NCI-H526 (cell line): ENCODE measurements around the gene CYP2C18.
"Not testable (repeated sequence)": the region's sequence is repeated elsewhere in the genome, so short reads cannot be mapped to it uniquely, and the experiment has no call there.

Source experiments
- DNase-seq, 2 experiments: peaks; one replicate each; lab custom pipeline; 2025; lab: John Stamatoyannopoulos, UW

Gene CYP2C18

DNA sequence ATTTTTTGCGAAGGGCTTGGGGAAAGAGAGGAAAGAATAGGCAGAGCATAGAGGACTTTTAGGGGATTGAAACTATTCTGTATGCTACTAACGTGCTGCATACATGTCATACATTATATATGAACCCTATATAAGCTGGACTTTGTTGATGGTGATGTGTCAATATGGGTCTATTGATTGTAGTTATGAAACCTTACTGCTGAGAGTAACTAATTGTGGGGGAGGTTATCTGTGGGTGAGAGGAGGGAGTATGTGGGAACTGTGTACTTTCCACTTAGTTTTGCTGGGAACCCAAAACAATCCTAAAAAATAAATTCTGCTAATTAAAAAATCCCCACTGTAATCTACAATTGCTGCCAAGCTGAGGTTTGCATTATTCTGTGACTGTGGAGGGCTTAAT lies 63.6 kb downstream of the CYP2C18 start:
- DNase-seq: no peak

DNA sequence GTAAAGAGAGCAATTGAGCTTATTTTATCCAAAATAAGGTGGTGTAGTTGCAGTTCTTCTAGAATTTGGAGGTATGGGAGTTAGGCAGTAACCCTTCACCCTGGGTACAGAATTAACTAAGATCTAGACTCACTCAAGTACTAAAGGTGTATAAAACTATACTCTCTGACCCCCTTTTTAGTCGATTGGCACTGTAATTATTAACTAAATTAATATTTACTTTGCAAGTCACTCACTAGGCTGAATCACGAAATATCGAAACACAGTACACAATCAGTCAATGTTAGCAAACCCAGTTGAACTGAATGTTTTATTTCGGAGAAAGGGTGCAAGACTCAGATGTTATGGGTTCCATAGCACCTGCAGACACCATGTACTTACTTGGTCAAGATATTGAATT lies 64.3 kb downstream of the CYP2C18 start:
- no peak for DNase-seq

DNA sequence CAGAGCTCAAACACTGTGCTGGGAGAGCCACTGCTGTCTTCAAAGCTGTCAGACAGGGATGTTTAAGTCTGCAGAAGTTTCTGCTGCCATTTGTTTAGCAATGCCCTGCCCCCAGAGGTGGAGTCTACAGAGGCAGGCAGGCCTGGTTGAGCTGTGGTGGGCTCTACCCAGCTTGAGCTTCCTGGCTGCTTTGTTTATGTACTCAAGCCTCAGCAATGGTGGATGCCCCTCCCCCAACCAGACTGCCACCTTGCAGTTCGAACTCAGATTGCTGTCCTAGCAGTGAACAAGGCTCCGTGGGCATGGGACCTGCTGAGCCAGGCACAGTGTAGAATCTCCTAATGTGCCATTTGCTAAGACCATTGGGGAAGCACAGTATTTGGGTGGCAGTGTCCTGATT lies 74.4 kb downstream of the CYP2C18 start:
- DNase-seq: no peak

DNA sequence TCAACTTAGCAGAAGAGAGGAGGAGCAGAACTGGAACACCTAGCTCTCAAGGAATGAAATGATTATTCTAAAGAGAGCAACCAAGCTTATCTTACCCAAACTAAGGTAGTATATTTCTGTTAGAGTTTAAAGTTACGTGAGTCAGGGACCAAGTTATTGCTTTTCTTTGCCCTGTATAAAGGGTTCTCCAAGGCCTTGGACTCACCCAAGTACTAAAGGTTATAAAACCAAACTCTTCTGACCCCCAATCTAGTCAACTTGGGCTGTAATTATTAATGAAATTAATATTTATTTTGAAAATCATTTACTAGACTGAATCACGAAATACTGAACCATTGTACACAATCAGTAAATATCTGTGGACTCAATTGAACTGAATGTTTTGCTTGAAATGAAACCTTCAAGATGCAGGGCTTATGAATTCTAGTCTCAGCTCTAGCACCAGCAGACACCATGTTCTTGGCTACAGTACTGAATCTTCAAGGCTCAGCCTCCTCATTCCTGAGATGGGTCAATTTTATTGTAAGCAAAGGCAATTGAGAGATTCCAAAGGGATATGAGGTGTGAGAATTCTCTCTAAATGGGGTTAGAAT lies 77.2 kb downstream of the CYP2C18 start:
- DNase-seq: no peak

DNA sequence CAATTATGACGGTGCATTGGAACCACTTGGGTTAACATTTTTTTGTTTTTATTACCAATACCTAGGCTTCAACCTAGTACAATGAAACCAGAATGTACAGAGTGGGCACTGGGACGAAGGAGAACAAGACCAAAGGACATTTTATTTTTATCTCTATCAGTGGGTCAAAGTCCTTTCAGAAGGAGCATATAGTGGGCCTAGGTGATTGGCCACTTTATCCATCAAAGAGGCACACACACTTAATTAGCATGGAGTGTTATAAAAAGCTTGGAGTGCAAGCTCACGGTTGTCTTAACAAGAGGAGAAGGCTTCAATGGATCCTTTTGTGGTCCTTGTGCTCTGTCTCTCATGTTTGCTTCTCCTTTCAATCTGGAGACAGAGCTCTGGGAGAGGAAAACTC lies 78.9 kb downstream of the CYP2C18 start, which contains the start of gene CYP2C19:
CYP2C19 (plus strand) TSS at position 289 of the 400 bp plus-strand sequence; CDS start at position 314, 25 bp downstream.
- no peak for DNase-seq

DNA sequence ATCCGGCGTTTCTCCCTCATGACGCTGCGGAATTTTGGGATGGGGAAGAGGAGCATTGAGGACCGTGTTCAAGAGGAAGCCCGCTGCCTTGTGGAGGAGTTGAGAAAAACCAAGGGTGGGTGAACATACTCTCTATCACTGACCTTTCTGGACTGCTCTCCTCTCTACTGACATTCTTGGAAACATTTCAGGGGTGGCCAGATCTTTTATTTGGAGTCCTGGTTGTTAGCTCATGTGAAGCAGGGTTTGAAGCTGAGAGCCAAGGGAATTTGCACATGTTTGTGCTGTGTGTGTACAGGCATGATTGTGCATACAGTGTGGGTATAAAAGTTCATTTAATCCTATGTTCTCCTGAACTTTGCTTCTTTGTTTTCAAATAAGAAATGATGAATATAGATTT lies 91.9 kb downstream of the CYP2C18 start:
- DNase-seq: not testable (repeated sequence)

DNA sequence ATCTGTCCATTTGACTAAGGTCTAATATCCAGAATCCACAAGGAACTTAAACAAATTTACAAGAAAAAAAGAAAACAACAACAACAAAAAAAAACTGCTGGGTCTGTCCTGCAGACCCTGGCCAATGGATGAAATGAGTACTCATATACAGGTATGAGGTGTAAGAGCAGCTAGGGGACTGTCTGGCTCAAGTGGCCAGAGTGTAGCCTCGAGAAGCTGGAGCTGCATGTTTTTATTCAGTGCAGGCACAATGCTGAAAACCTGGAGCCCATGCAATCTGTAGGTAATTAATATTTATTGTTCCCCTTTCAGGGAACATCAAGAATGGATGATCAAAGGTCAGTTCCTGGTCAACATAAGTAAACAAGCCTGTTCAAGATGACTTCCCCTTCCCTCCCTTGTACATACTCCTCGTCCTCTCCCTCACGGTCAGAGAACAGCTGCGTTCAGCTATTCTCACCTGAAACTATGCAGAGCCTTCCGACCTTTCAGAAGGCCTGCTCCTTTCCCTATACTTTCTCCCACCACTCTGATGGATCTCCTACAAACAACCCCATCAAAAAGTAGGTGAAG lies 94.4 kb downstream of the CYP2C18 start:
- no peak for DNase-seq

DNA sequence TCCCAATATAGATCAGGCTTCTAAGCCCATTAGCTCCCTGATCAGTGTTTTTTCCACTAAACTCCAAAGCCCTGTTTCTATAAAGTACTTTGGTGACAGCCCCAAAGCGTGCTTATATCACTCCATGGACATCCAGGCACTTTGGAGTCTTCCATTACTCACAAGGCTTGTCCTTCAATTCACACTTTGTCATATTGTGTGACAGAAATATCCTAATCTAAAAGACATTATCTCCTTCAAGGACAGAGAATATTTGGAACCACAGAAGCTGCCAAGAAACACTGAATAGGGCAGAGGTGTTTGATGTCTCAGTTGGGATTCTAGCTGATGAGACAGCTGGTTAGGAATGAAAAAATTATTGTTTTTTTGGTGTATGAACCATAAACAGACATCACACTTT lies 97.3 kb downstream of the CYP2C18 start:
- DNase-seq: no peak

DNA sequence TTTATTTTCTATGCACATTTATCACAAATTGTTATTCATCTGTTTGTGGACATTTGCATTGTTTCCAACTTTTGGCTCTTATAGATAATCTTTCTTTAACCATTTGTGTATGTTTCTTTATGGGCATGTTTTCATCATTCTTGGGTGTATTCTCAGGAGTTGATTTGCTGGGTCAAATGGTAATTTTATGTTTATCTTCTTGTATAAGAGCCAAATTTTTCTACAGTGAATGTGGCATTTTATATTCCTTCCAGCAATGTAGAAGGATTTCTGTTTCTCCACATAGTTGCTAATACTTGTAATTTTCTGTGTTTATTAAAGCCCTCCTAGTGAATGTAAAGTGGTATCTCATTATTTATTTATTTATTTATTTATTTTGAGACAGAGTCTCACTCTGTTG lies 100.7 kb downstream of the CYP2C18 start:
- DNase-seq: no peak

DNA sequence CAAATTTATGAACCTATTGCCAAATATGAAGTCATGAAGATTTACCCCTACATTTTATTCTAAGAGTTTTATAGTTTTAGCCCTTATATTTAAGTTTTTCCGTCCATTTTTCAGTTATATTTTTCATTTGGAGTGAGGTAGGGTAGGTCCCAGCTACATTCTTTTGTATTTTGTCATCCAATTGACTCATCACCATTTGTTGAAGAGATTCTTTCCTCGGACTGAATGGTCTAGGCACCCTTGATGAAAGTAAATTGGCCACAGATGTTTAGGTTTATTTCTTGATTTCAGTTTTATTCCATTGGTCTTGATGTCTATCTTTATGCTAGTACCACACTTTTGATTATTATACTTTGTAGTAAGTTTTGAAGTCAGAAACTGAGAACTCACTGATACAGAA lies 101.7 kb downstream of the CYP2C18 start:
- no peak for DNase-seq
